Natural killer cell (primary cell): Measurements from ENCODE around the gene RHCE. TPM values are rescaled to one million over a fixed set of nuclear protein-coding genes. Genes with fewer than 3 reads are reported as not detected.
"Not testable (repeated sequence)": the region's sequence is repeated elsewhere in the genome, so short reads cannot be mapped to it uniquely, and the experiment has no call there.

Experiments used
- ATAC-seq, 3 donors: fragments of 150-1000 bp in 2 of 3; fragments of 200-7000 bp in 1 of 3; cut with Tn5 transposase; 1 replicate in 1 of 3; 2 replicates in 2 of 3; pipeline ENCODE4 v1.10.0; 2021; ENCODE audit warnings: mild to moderate bottlenecking in 2 of 3, moderate library complexity in 2 of 3
- DNase-seq, 2 donors: peaks; one replicate each; pipeline versions ENCODE4 v3.0.0 to v3.0.0-alpha.2; 2013 to 2021; ENCODE audit warnings: mixed read lengths in 1 of 2
- H3K27ac ChIP-seq: one replicate; pipeline ENCODE4 v1.5.1; 2013; ENCODE audit warnings: mild to moderate bottlenecking, low read length
- H3K27me3 ChIP-seq: one replicate; pipeline ENCODE4 v1.6.1; 2013; ENCODE audit warnings: low read length; ENCODE audit not compliant: control insufficient read depth, insufficient read depth
- H3K36me3 ChIP-seq: one replicate; pipeline ENCODE4 v1.6.1; 2013; ENCODE audit warnings: low read length; ENCODE audit not compliant: control insufficient read depth, insufficient read depth
- H3K4me1 ChIP-seq: one replicate; pipeline ENCODE4 v1.6.1; 2013; ENCODE audit warnings: low read length; ENCODE audit not compliant: control insufficient read depth, insufficient read depth
- H3K4me3 ChIP-seq: one replicate; pipeline ENCODE4 v1.5.1; 2013; ENCODE audit warnings: low read length
- H3K9me3 ChIP-seq: one replicate; pipeline ENCODE4 v1.6.1; 2013; ENCODE audit warnings: low read length; ENCODE audit not compliant: control insufficient read depth, insufficient read depth
- H3K27ac Mint-ChIP-seq, 2 donors: one replicate each; pipeline ENCODE4 v1.8.0; 2022; ENCODE audit warnings: mild to moderate bottlenecking in 2 of 2, mixed read lengths in 2 of 2, moderate library complexity in 1 of 2
- H3K27me3 Mint-ChIP-seq, 2 donors: one replicate each; pipeline ENCODE4 v1.8.0; 2022; ENCODE audit warnings: low read depth in 2 of 2, mixed read lengths in 2 of 2
- H3K36me3 Mint-ChIP-seq: one replicate; pipeline ENCODE4 v1.8.0; 2022; ENCODE audit warnings: mixed read lengths
- H3K4me1 Mint-ChIP-seq, 2 donors: one replicate each; pipeline ENCODE4 v1.8.0; 2022; ENCODE audit warnings: mixed read lengths in 2 of 2
- H3K4me3 Mint-ChIP-seq: one replicate; pipeline ENCODE4 v1.8.0; 2022; ENCODE audit warnings: mild to moderate bottlenecking, moderate library complexity, mixed read lengths
- H3K9me3 Mint-ChIP-seq, 2 donors: one replicate each; pipeline ENCODE4 v1.8.0; 2022; ENCODE audit warnings: mixed read lengths in 2 of 2
- WGBS: methylation state at CpG from one replicate; pipeline ENCODE4 v1.1.7; 2013; ENCODE audit warnings: missing lambda C conversion rate; ENCODE audit not compliant: insufficient coverage; 5-methylcytosine and 5-hydroxymethylcytosine counted together
- intact Hi-C: fragments of 100-400 bp; cut with micrococcal nuclease; formaldehyde crosslinking; loops from one replicate; pipeline ENCODE4 v1.14.2; 2022
- total RNA-seq, 4 donors: library from RNA; stranded (reverse); fragments of 120-200 nt in 1 of 4; gene quantifications; one replicate each; pipeline versions ENCODE4 v1.2.3 to v1.2.4, GENCODE V29; 2013 to 2022

RHCE gene
- total RNA-seq, 3 donors from 2014 or later (not counting 1 experiment from before 2014, with no cell fraction given), result not detected

- H3K36me3 Mint-ChIP-seq, H3K27ac ChIP-seq, intact Hi-C loops, H3K27me3 Mint-ChIP-seq, H3K4me3 ChIP-seq, ATAC-seq, H3K9me3 ChIP-seq, DNase-seq, H3K27ac Mint-ChIP-seq, H3K27me3 ChIP-seq, H3K36me3 ChIP-seq, H3K9me3 Mint-ChIP-seq, H3K4me3 Mint-ChIP-seq, H3K4me1 ChIP-seq, H3K4me1 Mint-ChIP-seq: not testable (repeated sequence)
- 67% methylated on average over 1 of the region's 4 CpGs for WGBS
These were observed 3.3 kb downstream of the RHCE start for GRCh38 chr1:25417280-25417679.

- intact Hi-C loops, H3K9me3 Mint-ChIP-seq, H3K27me3 ChIP-seq, H3K4me1 ChIP-seq, H3K9me3 ChIP-seq, ATAC-seq, H3K27ac Mint-ChIP-seq, DNase-seq, H3K36me3 ChIP-seq, H3K36me3 Mint-ChIP-seq, H3K4me1 Mint-ChIP-seq, H3K4me3 Mint-ChIP-seq, H3K27me3 Mint-ChIP-seq, H3K4me3 ChIP-seq, H3K27ac ChIP-seq: not testable (repeated sequence)
- WGBS, result no CpG with 5 or more reads among the region's 1 CpG
These were observed 6.0 kb downstream of the RHCE start for GRCh38 chr1:25414578-25414977.

- H3K4me3 Mint-ChIP-seq, H3K9me3 ChIP-seq, H3K36me3 ChIP-seq, H3K27ac Mint-ChIP-seq, H3K27me3 ChIP-seq, H3K36me3 Mint-ChIP-seq, ATAC-seq, H3K4me3 ChIP-seq, H3K27me3 Mint-ChIP-seq, H3K9me3 Mint-ChIP-seq, intact Hi-C loops, H3K27ac ChIP-seq, H3K4me1 Mint-ChIP-seq, DNase-seq, H3K4me1 ChIP-seq: not testable (repeated sequence)
- WGBS, result 100% methylated on average over 1 of the region's 6 CpGs
These were observed 6.5 kb downstream of the RHCE start for GRCh38 chr1:25414157-25414556.

- H3K27ac ChIP-seq, DNase-seq, ATAC-seq, intact Hi-C loops, H3K36me3 Mint-ChIP-seq, H3K27ac Mint-ChIP-seq, H3K4me3 ChIP-seq, H3K9me3 ChIP-seq, H3K9me3 Mint-ChIP-seq, H3K4me1 Mint-ChIP-seq, H3K27me3 ChIP-seq, H3K36me3 ChIP-seq, H3K4me3 Mint-ChIP-seq, H3K4me1 ChIP-seq, H3K27me3 Mint-ChIP-seq: not testable (repeated sequence)
- 72% methylated on average over 4 of the region's 14 CpGs for WGBS
These were observed 7.6 kb downstream of the RHCE start for GRCh38 chr1:25412872-25413623.

GRCh38 chr1:25409641-25410427 is 10.8 kb downstream of the RHCE start:
- H3K36me3 ChIP-seq, H3K27me3 Mint-ChIP-seq, H3K4me3 ChIP-seq, H3K27me3 ChIP-seq, H3K36me3 Mint-ChIP-seq, H3K9me3 Mint-ChIP-seq, ATAC-seq, H3K4me1 Mint-ChIP-seq, DNase-seq, H3K4me1 ChIP-seq, H3K27ac ChIP-seq, H3K9me3 ChIP-seq, H3K27ac Mint-ChIP-seq, H3K4me3 Mint-ChIP-seq, intact Hi-C loops: not testable (repeated sequence)
- 89% methylated on average over 7 of the region's 10 CpGs for WGBS

- H3K4me1 Mint-ChIP-seq, intact Hi-C loops, H3K4me1 ChIP-seq, H3K27ac ChIP-seq, H3K36me3 Mint-ChIP-seq, H3K36me3 ChIP-seq, H3K9me3 Mint-ChIP-seq, H3K27me3 Mint-ChIP-seq, H3K4me3 ChIP-seq, ATAC-seq, H3K9me3 ChIP-seq, H3K4me3 Mint-ChIP-seq, H3K27ac Mint-ChIP-seq, DNase-seq, H3K27me3 ChIP-seq: not testable (repeated sequence)
- 82% methylated on average over 8 of the region's 12 CpGs for WGBS
These were observed 14.8 kb downstream of the RHCE start for GRCh38 chr1:25405731-25406305.

GRCh38 chr1:25402947-25403803 is 17.4 kb downstream of the RHCE start:
- not testable (repeated sequence) for H3K9me3 Mint-ChIP-seq, H3K9me3 ChIP-seq, H3K27ac ChIP-seq, H3K4me1 Mint-ChIP-seq, H3K27ac Mint-ChIP-seq, H3K27me3 ChIP-seq, H3K4me3 Mint-ChIP-seq, DNase-seq, H3K4me3 ChIP-seq, H3K36me3 Mint-ChIP-seq, H3K36me3 ChIP-seq, H3K4me1 ChIP-seq
- peaks cover 11% of the 10 kb centered on the region in 2 donors for H3K27me3 Mint-ChIP-seq
- peak; percentile 59 to 78 (median 75) for ATAC-seq
- intact Hi-C loops, result loop anchor here (5.0 kb wide), 1 partner anchor 119 kb away; no protein-coding TSS in a partner anchor
- 7% methylated on average over 3 of the region's 8 CpGs for WGBS
